SIG-M5 treated with dmso at 0.1 percent for 504 hours (cell line): ENCODE data around the gene KSR1.
"Not testable (repeated sequence)": the region's sequence is repeated elsewhere in the genome, so short reads cannot be mapped to it uniquely, and the experiment has no call there.

Source experiments
- DNase-seq: peaks from one replicate; lab custom pipeline; 2025; ENCODE audit not compliant: unreplicated experiment; lab: John Stamatoyannopoulos, UW

KSR1 gene

GRCh38 chr17:27651411-27652345, 195.4 kb downstream of the KSR1 start:
- DNase-seq, result peak; percentile 32

GRCh38 chr17:27653449-27653971, 197.3 kb downstream of the KSR1 start:
- not testable (repeated sequence) for DNase-seq

DNA sequence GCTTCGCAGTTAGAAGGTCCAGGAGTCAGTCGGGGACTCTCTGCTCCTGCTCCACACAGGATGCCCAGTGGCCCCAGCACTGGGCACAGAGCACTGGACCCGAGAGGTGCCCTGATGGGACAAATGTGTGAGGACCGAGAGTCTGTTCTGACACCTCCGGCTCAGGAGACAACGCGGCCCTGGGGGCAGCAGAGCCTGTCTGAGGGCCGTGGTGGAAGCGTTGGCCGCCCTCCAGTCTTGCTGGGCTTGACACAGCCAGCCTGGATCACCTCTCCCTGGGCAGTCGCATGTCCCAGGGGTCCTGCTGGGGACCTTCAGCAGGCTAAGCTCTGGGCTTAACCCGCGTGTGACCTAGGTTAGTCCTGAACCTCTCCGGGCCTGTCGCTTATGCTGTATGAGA, 197.9 kb downstream of the KSR1 start:
- DNase-seq, result no peak

GRCh38 chr17:27654654-27655524, 198.6 kb downstream of the KSR1 start:
- DNase-seq, result peak; percentile 92

DNA sequence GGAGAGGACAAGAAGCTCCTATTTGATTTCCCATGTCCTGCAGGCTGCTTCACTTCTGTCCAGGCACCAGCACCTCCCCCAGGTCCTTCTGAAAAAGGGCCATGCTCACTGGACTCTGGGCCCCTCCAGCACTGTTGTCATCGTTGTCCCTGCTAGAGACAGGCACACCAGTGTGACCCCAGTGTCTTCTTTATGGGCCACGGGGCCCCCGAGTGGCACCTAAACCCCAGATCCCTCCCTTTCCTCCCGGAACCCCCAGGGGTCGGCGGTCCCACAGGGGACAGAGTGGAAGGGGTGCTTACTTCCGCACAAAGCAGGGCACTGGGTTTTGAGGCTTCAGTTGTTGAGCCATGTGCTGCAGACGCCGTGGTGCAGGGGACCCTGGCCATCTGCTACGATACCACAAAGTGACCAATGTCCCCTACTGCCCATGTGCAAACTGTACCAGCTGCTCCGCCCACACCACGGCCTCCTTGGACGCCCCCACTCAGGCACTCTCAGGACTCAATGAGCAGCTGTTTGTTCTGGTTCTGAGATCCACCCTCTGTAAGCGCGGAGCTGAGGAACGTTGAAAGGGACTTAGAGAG, 199.4 kb downstream of the KSR1 start:
- DNase-seq, result not testable (repeated sequence)

DNA sequence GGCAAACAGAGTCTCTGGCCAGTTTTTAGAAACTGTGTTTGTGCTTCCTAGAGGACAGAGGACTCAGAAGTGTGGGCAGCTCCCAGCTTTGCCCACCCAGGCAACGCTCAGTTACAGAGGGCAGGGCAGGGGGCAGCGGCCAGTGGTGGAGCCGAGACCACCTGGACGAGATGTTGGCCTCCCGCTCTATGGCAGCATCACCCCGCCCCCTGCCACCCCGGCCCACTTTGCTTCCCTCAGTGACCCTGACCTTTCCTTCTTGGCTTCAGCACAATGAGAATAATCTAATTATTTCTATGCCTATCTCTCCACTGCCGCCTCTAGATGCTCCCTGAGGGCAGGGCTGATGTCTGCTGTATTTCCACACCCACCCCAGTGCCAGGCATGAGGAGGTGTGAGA, 200.4 kb downstream of the KSR1 start:
- DNase-seq, result not testable (repeated sequence)

DNA sequence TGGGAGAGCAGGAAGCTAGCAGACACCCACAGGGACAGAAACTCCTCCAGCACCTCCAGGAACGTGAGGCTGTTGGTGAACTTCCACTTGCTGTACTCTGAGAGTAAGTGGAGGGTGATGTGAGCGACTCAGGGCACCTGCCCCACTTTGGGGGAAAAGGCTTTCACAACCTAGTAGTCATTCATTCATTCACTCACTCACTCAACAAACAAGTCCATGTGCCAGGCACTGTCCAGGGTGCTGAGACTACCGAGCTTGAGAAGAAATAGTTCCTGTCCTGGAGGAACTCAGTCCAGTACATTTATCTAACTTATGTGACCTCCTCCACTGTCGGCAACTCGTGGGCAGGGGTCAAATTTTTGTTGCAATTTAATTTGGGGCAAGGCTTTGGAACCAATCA, 201.4 kb downstream of the KSR1 start:
- DNase-seq, result no peak

DNA sequence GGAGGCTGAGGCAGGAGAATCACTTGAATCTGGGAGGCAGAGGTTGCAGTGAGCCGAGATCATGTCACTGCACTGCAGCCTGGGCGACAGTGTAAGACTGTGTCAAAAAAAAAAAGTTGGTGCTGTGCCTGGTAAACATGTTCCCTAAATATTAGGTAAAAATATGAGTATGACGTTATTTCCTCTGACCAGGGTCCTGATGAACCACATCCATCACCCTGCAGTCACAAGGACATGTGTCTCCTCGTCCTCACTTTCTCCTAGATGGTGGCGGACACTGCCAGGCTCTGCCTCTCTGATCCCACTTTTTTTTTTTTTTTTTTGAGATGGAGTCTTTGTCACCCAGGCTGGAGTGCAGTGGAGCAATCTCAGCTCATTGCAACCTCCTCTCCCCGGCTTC, 203.4 kb downstream of the KSR1 start:
- no peak for DNase-seq

DNA sequence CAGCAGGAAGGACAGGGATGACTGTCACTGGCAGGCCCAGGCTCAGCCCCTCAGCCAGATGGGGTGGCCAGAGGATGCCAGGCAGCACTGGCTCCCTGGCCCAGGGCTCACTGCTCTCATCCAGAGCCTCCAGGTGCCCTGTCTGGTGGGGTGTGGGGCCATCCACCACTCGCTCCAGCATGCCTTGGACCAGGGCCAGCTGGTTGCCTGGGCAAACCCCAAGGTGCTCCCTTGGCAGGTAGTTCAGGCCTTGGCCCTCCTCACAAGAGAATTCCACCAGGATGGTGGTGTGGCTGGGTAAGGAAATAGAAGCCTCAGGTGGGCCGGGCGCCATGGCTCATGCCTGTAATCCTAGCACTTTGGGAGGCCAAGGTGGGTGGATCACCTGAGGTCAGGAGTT, 204.2 kb downstream of the KSR1 start:
- DNase-seq, result no peak

- DNase-seq, result no peak
Observed at GRCh38 chr17:27663936-27664605, 207.8 kb downstream of the KSR1 start.

DNA sequence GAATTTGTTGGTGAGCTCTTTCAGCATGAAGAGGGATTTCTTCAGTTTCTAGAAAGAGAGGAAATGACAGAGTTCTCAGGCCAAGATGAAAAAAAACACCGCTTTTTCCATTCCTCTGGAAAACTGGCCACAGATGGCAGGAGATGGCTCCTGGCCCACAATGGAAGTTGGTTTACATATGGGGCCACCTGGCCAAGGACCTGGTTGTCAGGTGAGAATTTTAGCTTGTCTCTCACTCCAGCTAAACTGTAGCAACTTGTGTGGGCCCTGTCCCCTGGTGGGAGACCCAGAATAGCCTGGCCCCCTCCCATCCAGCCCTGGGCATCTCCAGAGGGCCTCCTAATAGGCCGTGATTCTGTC, 208.3 kb downstream of the KSR1 start:
- no peak for DNase-seq

GRCh38 chr17:27665549-27665948, 209.3 kb downstream of the KSR1 start:
- no peak for DNase-seq

GRCh38 chr17:27666270-27666669, 210.0 kb downstream of the KSR1 start:
- not testable (repeated sequence) for DNase-seq

DNA sequence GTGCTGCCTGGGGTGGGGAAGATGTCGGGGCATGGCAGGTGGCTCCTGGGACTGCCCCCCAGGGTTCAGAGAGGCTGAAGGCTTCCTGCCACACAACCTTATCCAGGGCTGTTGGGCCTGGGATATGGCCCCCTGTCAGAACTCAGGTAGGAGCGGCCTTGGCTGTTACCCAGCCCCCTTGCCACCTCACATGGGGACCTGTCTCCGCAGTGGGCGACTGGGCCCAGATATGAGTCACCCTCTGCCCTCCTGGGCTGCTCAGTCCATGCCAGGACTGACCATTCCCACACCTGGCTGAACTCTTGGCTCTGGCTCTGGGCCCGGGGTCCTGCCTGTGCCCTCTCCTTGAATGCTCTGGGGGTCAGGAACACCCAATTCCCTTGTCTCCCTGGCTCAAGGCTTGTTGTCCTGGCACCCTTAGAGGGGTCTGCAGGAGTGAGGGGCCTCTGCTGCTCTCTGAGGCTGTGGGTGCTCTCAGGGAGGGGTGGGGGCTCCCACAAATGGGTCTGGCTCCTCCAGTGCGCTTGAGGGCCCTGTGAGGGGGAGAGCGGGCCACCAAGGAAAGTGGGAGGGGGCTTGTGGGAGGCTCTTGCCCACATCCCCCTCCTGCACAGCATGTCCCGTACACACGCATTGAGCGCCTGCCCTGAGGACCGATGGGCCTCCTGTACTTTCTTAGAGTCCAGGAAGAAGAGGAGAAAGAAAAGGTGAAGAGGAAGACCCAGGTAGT, 210.7 kb downstream of the KSR1 start:
- no peak for DNase-seq

DNA sequence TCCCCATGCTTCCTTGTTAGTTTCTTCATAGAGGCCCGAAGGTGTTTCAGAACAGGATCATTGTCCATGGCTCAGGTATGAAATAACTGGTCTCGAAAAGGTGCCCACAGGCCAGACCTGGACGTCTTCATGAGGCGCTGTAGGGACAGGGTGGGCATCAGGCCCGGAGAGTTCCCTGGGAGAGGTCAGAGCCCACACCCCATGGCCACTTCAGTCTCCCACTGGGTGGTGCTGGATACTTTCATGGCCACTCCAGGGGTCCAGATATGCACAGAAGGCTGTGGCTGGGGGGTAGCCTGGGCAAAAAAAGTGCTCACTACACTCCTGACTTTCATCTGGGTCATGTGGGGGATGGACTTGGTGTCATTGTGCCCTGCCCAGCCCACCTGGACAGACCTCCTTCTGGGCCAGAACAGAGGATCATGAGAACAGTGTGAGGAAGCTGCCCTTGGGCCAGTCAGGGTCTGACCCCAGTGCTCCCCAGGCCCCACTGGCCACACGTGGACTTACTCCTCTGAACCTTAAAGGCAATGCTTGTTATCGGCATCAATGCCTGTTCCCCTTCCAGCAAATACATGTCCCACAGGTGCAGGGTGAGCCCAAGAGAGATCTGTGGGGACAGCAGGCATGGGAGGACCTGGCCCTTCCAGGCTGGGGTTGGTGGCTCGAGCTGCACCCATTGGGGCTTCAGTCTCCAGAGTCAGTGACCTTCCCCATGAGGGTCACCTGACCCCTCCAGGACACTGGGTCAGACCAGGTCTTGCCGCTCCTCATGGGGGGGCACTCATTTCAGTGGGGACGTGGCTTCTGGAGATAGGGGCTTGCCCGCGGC, 211.6 kb downstream of the KSR1 start:
- no peak for DNase-seq

GRCh38 chr17:27668488-27668823, 212.2 kb downstream of the KSR1 start:
- no peak for DNase-seq

DNA sequence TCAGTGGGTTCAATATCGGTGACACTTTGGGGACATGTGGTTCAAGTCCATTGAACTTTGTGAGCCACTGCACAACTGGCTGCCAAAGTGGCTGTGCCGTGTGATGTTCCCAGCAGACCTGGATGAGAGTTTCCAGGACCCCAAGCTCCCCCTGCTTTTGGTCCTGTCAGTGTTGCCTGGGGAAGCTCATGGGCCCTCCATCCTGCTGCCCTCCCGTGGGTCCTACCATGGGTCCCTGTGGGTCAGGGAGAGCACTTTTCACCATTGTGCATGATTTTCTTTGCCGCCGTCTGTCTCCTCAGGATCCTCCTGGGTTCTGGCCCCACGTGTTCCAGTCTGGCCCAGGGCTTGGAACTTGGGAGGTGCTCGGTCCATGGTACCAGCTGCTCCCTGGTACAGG, 212.9 kb downstream of the KSR1 start:
- DNase-seq, result no peak

- DNase-seq, result no peak
Observed at GRCh38 chr17:27669850-27670249, 213.6 kb downstream of the KSR1 start.

GRCh38 chr17:27670791-27671590, 214.7 kb downstream of the KSR1 start:
- DNase-seq, result no peak
